H1 (cell line): ENCODE results near the gene POGZ. TPM values are rescaled to one million over a fixed set of nuclear protein-coding genes. Genes with fewer than 3 reads are reported as not detected.

Experiments used
- CTCF ChIA-PET: fragments of 300-600 bp; sonication (Branson Sonifier 250); formaldehyde crosslinking; loops from one replicate; lab custom pipeline; 2021; ENCODE audit not compliant: partially characterized antibody; lab: Charles Lee
- POLR2A ChIA-PET: fragments of 300-600 bp; sonication (Branson Sonifier 250); formaldehyde crosslinking; loops from one replicate; lab custom pipeline; 2021; ENCODE audit warnings: inconsistent platforms; ENCODE audit not compliant: partially characterized antibody; lab: Charles Lee
- DNase-seq, 2 experiments: peaks; one replicate each; pipeline versions ENCODE4 v3.0.0 to v3.0.0-alpha.2; 2010 to 2022; ENCODE audit warnings: low spot score in 2 of 2, low read depth in 1 of 2, mixed read lengths in 1 of 2
- FAIRE-seq: peaks from 2 replicates; lab custom pipeline; 2011; peaks lifted over from hg19 to GRCh38; lab: Jason Lieb, UNC
- H2AFZ ChIP-seq: 2 replicates; pipeline ENCODE4 v1.8.1; 2012; ENCODE audit warnings: low read length, inconsistent platforms
- H2AK5ac ChIP-seq: 2 replicates; pipeline ENCODE4 v1.6.1; 2013; ENCODE audit warnings: low read depth, low read length
- H2BK120ac ChIP-seq: replicated peaks from 2 replicates; pipeline ENCODE3; 2013; ENCODE audit warnings: low read depth, low read length, inconsistent platforms
- H2BK12ac ChIP-seq: 2 replicates; pipeline ENCODE4 v1.6.1; 2013; ENCODE audit warnings: low read depth, low read length
- H2BK15ac ChIP-seq: 2 replicates; pipeline ENCODE4 v1.6.1; 2013; ENCODE audit warnings: low read length
- H2BK20ac ChIP-seq: 2 replicates; pipeline ENCODE4 v1.6.1; 2013; ENCODE audit warnings: low read length
- H2BK5ac ChIP-seq: 2 replicates; pipeline ENCODE4 v1.6.1; 2013; ENCODE audit warnings: low read depth, low read length
- H3K14ac ChIP-seq: 2 replicates; pipeline ENCODE4 v1.6.1; 2013; ENCODE audit warnings: inconsistent platforms; ENCODE audit not compliant: insufficient read length
- H3K18ac ChIP-seq: 2 replicates; pipeline ENCODE4 v1.6.1; 2013; ENCODE audit warnings: low read length; ENCODE audit errors: extremely low read depth
- H3K23ac ChIP-seq: 2 replicates; pipeline ENCODE4 v1.6.1; 2013; ENCODE audit warnings: inconsistent platforms; ENCODE audit not compliant: insufficient read length
- H3K23me2 ChIP-seq: 2 replicates; pipeline ENCODE4 v1.6.1; 2013; ENCODE audit warnings: low read depth, low read length
- H3K27ac ChIP-seq: 2 replicates; pipeline ENCODE4 v1.6.1; 2011; ENCODE audit warnings: low read depth, low read length, inconsistent platforms
- H3K27me3 ChIP-seq, 4 experiments: replicated peaks in 1 of 4; 1 replicate in 1 of 4; 2 replicates in 3 of 4; pipeline versions ENCODE4 v1.6.1 to v1.8.1; 2011 to 2013; ENCODE audit warnings: low read length in 3 of 4, mild to moderate bottlenecking in 3 of 4, inconsistent platforms in 2 of 4, mixed read lengths in 2 of 4, moderate library complexity in 1 of 4; ENCODE audit not compliant: control insufficient read depth in 3 of 4, insufficient read depth in 3 of 4; ENCODE audit errors: extremely low read depth in 1 of 4
- H3K36me3 ChIP-seq, 4 experiments: 2 replicates each; pipeline versions ENCODE4 v1.6.1 to v1.8.1; 2011 to 2013; ENCODE audit warnings: mild to moderate bottlenecking in 4 of 4, low read length in 3 of 4, moderate library complexity in 2 of 4, control low read depth in 1 of 4, inconsistent platforms in 1 of 4; ENCODE audit not compliant: insufficient read depth in 4 of 4, control insufficient read depth in 2 of 4
- H3K4ac ChIP-seq: replicated peaks from 2 replicates; pipeline ENCODE3; 2013; ENCODE audit warnings: low read length, low read depth, mixed read lengths, inconsistent platforms; ENCODE audit not compliant: insufficient read length
- H3K4me1 ChIP-seq, 4 experiments: replicated peaks in 1 of 4; 1 replicate in 1 of 4; 2 replicates in 3 of 4; pipeline versions ENCODE4 v1.6.1 to v1.8.1; 2011 to 2013; ENCODE audit warnings: low read length in 3 of 4, inconsistent platforms in 2 of 4, mixed read lengths in 1 of 4; ENCODE audit not compliant: insufficient read depth in 4 of 4, control insufficient read depth in 3 of 4
- H3K4me2 ChIP-seq, 2 experiments: 2 replicates each; pipeline versions ENCODE4 v1.6.1 to v1.8.1; 2011 to 2013; ENCODE audit warnings: low read depth in 2 of 2, low read length in 2 of 2, control low read depth in 1 of 2, inconsistent platforms in 1 of 2, mild to moderate bottlenecking in 1 of 2; ENCODE audit not compliant: insufficient read depth in 1 of 2
- H3K4me3 ChIP-seq, 4 experiments: fragments of 200-600, 300-600 bp in 1 of 4; sonication (generic), shearing (Covaris generic), sonication (Bioruptor Twin) in 1 of 4; 2 replicates each; pipeline versions ENCODE4 v1.5.1 to v1.8.1; 2011 to 2016; ENCODE audit warnings: low read length in 4 of 4, low read depth in 3 of 4, control low read depth in 2 of 4, inconsistent platforms in 2 of 4, mild to moderate bottlenecking in 2 of 4, mixed read lengths in 1 of 4, moderate library complexity in 1 of 4; ENCODE audit not compliant: insufficient read depth in 2 of 4; ENCODE audit errors: extremely low read depth in 1 of 4
- H3K56ac ChIP-seq: replicated peaks from 2 replicates; pipeline ENCODE3; 2013; ENCODE audit warnings: low read depth, mild to moderate bottlenecking, mixed read lengths, low read length, inconsistent platforms; ENCODE audit not compliant: insufficient read length
- H3K79me1 ChIP-seq: 2 replicates; pipeline ENCODE4 v1.6.1; 2013; ENCODE audit warnings: low read depth, low read length, control low read depth
- H3K79me2 ChIP-seq, 2 experiments: 2 replicates each; pipeline versions ENCODE4 v1.6.1 to v1.8.1; 2012 to 2013; ENCODE audit warnings: low read length in 2 of 2, mild to moderate bottlenecking in 2 of 2, inconsistent platforms in 1 of 2; ENCODE audit not compliant: insufficient read depth in 2 of 2, control insufficient read depth in 1 of 2
- H3K9ac ChIP-seq, 4 experiments: replicated peaks in 1 of 4; 1 replicate in 1 of 4; 2 replicates in 3 of 4; pipeline versions ENCODE4 v1.6.1 to v1.8.1; 2011 to 2013; ENCODE audit warnings: low read depth in 3 of 4, low read length in 3 of 4, control low read depth in 2 of 4, mild to moderate bottlenecking in 2 of 4, moderate library complexity in 2 of 4, inconsistent platforms in 1 of 4; ENCODE audit errors: extremely low read depth in 1 of 4
- H3K9me3 ChIP-seq, 2 experiments: 2 replicates each; pipeline versions ENCODE4 v1.6.1 to v1.8.1; 2012 to 2013; ENCODE audit warnings: mild to moderate bottlenecking in 2 of 2, moderate library complexity in 2 of 2, control low read depth in 1 of 2, inconsistent platforms in 1 of 2, low read depth in 1 of 2, low read length in 1 of 2, mixed read lengths in 1 of 2; ENCODE audit not compliant: insufficient read depth in 2 of 2
- H4K20me1 ChIP-seq, 2 experiments: replicated peaks in 1 of 2; 2 replicates each; pipeline versions ENCODE3 to v1.8.1; 2011 to 2013; ENCODE audit warnings: inconsistent platforms in 2 of 2, low read length in 2 of 2, mild to moderate bottlenecking in 1 of 2; ENCODE audit not compliant: insufficient read depth in 2 of 2, control insufficient read depth in 1 of 2
- H4K5ac ChIP-seq: 2 replicates; pipeline ENCODE4 v1.6.1; 2013; ENCODE audit warnings: low read length, low read depth, mixed read lengths, inconsistent platforms; ENCODE audit not compliant: insufficient read length
- H4K8ac ChIP-seq: 2 replicates; pipeline ENCODE4 v1.8.0; 2013; ENCODE audit warnings: mild to moderate bottlenecking, moderate library complexity, low read length, inconsistent platforms; ENCODE audit not compliant: insufficient read depth; ENCODE audit errors: extremely low read depth
- H4K91ac ChIP-seq: replicated peaks from 2 replicates; pipeline ENCODE3; 2013; ENCODE audit warnings: low read length, mixed read lengths, inconsistent platforms; ENCODE audit not compliant: insufficient read length
- WGBS, 2 experiments: shearing (Covaris generic) in 1 of 2; methylation state at CpG; one replicate each; pipeline versions ENCODE4 v1.1.6 to v1.1.7; 2013 to 2015; ENCODE audit warnings: low lambda C conversion rate in 2 of 2, mixed read lengths in 2 of 2, inconsistent platforms in 1 of 2, low coverage in 1 of 2, missing lambda C conversion rate in 1 of 2; ENCODE audit not compliant: insufficient replicate concordance in 2 of 2, insufficient coverage in 1 of 2, insufficient read length in 1 of 2; ENCODE audit errors: extremely low coverage in 1 of 2, missing lambda C conversion rate in 1 of 2; 5-methylcytosine and 5-hydroxymethylcytosine counted together
- polyA plus RNA-seq, 7 experiments: library from polyadenylated mRNA; depleted of rRNA in 3 of 7; stranded (reverse) in 5 of 7; unstranded in 2 of 7; fragments of >200 nt in 5 of 7; fragments of 200-250 nt in 2 of 7; gene quantifications; 1 replicate in 5 of 7; 2 replicates in 1 of 7; 4 replicates in 1 of 7; pipeline versions ENCODE4 v1.2.1 to v1.2.3, GENCODE V29; 2011 to 2013; ENCODE audit warnings: missing spikeins in 2 of 7, mixed read lengths in 2 of 7
- total RNA-seq: library from RNA; stranded (reverse); fragmentation: NEBNext Ultra II Directional; extraction: Animal tissue kit (Norgen Biotek cat#: 25700); gene quantifications from 2 replicates; pipeline ENCODE4 v1.2.1, GENCODE V29; 2021
- TF ChIP-seq, protein P1 (sequence below): IDR thresholded peaks from 2 replicates; pipeline ENCODE4 v1.6.1; 2012; ENCODE audit warnings: low read length, inconsistent platforms

POGZ gene
- total and polyA plus RNA-seq, 2 of the 8 experiments (the other 6 are each of a cell fraction or from before 2014, with no cell fraction given) = 66.4 to 105 TPM

DNA sequence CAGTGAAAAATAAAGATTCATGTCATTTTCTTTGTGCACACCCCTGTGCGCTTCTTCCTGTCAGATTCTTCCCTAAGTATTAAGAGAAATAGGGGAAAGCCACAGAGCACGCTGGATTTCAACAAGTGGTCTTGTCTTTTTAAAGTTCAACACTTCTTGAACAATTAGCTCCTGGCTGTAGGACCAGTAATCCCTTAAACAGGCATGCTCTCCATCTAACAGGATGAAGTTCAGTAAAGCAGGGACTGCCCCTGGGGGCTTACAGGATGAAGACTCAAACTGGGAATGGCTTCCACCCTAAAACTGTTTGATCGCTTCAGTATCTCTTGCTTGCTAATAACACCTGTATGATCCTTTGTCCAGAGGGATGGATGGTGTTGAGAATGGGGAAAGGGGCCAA, 55.7 kb downstream of the POGZ start:
- 96% methylated on average over 3 of the region's 3 CpGs; no CpG with 5 or more reads in 1 of the 2 experiments for WGBS, 2 experiments
- Histone ChIP-seq H4K8ac (no peak overlapping the region), H2BK12ac (no peak overlapping the region), H2BK20ac (no peak overlapping the region), H2BK120ac (no peak overlapping the region), H3K18ac (no peak overlapping the region), H3K9ac (no peak overlapping the region), H3K4me1 (peaks cover 0 to 4% (median under 1%) of the 10 kb centered on the region in 4 experiments; a peak in 3 of 7 replicates), H3K4me2 (no peak overlapping the region), H3K79me1 (peaks cover 11% of the 10 kb centered on the region), H2BK5ac (no peak overlapping the region), H3K9me3 (no peaks in the 10 kb centered on the region), H3K56ac (no peak overlapping the region), H3K23ac (no peak overlapping the region), H3K4me3 (no peak overlapping the region), H3K27ac (no peak overlapping the region), H3K27me3 (no peaks in the 10 kb centered on the region), H3K23me2 (0 out of 2 replicates have a peak, but pooled peaks cover 3% of the 10 kb centered on the region), H2AFZ (no peak overlapping the region), H3K4ac (no peak overlapping the region), H3K79me2 (peaks cover 9 to 15% of the 10 kb centered on the region in 2 experiments; a peak in 3 of 4 replicates), H4K91ac (no peak overlapping the region), H4K5ac (no peak overlapping the region), H2BK15ac (no peak overlapping the region), H3K14ac (no peak overlapping the region), H2AK5ac (no peak overlapping the region), H3K36me3 (peaks cover 37 to 72% (median 57%) of the 10 kb centered on the region in 4 experiments), H4K20me1 (peaks cover 7 to 21% of the 10 kb centered on the region in 2 experiments)
- TF ChIP-seq, protein P1, sequence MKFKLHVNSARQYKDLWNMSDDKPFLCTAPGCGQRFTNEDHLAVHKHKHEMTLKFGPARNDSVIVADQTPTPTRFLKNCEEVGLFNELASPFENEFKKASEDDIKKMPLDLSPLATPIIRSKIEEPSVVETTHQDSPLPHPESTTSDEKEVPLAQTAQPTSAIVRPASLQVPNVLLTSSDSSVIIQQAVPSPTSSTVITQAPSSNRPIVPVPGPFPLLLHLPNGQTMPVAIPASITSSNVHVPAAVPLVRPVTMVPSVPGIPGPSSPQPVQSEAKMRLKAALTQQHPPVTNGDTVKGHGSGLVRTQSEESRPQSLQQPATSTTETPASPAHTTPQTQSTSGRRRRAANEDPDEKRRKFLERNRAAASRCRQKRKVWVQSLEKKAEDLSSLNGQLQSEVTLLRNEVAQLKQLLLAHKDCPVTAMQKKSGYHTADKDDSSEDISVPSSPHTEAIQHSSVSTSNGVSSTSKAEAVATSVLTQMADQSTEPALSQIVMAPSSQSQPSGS = no peak
- FAIRE-seq (no peak), DNase-seq (no peak)
- ChIA-PET CTCF (interaction anchor here (1.7 kb wide), 1 partner anchor 103 kb away, joined by 9 read pairs; no protein-coding TSS in a partner anchor), POLR2A (interaction anchor here (1.5 to 1.7 kb wide), 2 partner anchors 15 to 31 kb away, joined by 3 read pairs; no protein-coding TSS in a partner anchor)
